NCI-H510A (cell line): ENCODE measurements around the gene SPACA6.

ENCODE experiments used
- DNase-seq: peaks from one replicate; lab custom pipeline; 2025; lab: John Stamatoyannopoulos, UW

SPACA6 gene

DNA sequence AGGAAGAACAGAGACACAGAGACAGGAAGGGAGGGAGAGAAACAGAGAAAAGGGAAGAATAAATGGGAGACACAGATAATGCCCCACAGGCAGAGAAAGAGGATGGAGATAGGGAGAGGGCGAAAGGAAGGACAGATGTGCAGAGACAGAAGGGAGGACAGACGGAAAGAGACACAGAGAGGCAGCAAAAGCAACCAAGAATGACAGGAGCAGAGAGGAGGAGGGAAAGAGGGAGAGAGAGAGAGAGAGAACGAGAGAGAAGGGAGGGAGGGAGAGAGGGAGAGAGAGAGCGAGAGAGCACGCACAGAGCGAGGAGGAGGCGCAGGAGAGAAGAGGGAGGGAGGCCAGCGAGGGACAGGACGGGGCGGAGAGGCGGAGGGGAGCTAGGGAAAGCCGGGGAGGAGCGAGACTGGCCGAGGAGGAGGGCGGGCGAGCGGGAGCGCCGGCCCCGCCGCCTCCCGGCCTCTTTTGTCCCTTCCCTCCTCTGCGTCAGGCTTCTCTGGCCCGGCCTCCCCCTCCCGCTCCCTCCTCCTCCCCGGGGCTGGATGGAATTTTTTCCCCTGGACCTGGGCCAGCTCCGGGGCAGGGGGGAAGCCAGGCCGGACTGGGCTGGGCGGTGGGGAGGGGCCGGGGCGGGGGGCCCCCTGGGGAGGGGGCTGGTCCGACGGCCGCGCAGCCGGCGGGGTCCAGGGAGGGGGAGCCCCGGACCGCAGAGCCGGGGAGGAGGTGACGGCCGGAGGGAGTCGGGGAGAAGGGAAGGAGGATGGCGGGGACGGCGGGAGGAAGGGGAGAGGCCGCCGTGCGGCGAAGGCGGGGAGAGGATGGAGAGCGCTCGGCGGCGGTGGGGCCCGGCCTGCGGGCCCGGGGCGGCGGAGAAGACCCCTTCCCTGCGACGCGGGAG lies 4.2 kb upstream of the SPACA6 start:
- peak; percentile 89 for DNase-seq

- DNase-seq = peak; percentile 4
Observed at GRCh38 chr19:51689751-51690453, 3.2 kb upstream of the SPACA6 start.

DNA sequence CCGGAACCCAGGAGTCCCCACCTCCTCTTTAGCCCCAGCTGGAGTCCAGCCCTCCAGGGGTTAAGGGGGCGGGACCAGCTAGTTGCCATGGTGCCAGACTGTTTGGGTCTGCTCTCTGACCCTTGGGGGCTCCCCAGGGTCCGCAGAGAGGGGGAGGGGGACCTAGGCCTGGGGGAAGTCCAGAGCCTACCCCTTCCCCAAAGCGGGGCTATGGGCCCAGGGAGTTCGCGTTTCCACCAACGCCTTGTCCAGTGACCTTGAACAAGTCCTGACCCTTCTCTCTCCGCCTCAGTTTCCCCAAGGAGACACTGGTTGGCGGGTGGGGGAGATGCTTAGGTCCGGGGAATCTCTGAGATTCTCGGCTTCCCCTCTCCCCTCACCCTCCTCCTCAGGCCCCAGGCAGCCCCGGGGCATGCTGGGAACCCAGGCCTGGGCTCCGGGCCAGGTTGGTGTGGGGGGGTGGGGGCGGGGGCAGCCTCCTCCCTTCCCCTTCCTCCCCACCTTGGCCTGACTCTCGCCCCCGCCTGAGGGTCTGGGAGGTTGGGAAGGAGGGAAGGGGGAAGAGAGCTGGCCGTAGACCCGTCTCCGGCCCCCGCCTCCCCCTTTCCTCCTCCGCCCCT lies 2.6 kb upstream of the SPACA6 start:
- DNase-seq = peak; percentile 35

- no peak for DNase-seq
Observed at GRCh38 chr19:51691074-51691583, 2.0 kb upstream of the SPACA6 start.

DNA sequence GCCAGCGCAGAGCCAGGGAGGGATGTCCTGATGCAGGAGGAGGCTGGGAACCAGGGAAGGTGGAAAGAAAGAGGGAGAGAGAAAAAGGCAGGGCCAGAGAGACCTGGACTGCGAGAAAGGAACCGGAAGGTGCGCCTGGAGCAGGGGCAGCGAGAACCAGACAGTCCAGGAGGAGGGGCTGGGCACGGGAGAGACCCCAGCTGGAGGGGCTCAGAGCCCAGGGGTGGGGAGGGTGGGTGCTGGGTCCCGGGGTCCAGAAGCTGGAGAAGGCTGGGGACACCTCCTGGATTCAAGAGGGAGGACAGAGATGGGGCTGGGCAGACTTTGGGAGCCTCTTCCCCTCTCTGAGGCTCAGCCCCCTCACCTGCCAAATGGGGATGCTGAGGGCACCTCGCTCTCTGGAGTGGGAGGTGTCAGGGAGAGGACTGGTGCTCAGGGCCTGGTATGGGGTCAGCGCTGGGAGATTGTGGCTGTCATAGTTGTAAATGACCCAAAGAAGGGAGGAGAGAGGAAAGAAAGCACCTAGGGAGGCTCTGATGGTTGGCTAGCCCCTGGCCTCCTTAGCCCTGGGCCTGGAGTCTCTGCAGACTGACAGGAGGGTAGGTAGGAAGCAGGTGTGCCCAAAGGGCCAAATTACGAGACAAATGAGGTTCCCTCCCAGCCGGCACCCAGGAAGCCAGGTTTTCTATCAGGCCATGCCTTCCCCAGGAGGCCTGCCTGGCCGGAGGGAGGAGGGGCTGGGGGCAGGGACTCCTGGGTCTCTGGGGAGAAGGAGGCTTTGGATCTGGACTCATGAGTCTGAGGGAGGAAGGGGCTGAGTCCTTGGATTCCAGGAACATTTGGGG lies 1.3 kb upstream of the SPACA6 start:
- no peak for DNase-seq

DNA sequence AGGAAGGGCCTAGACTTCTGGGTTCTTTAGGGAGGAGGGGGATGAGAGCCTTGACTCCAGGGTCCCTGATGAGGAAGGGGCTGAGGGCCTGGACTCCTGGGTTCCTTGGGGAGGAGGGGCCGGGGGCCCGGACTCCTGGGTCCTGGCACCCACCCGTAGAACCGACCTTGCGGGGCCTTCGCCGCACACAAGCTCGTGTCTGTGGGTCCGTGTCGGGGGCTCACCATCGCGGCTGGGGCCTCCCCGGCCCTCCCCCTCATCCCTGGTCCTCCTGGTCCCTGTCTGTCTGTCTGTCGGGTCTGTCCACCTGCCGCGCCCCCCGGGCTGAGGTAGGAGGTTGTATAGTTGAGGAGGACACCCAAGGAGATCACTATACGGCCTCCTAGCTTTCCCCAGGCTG lies 662 bp upstream of the SPACA6 start:
- no peak for DNase-seq

- no peak for DNase-seq
Observed at GRCh38 chr19:51693819-51694218, 689 bp downstream of the SPACA6 start.

DNA sequence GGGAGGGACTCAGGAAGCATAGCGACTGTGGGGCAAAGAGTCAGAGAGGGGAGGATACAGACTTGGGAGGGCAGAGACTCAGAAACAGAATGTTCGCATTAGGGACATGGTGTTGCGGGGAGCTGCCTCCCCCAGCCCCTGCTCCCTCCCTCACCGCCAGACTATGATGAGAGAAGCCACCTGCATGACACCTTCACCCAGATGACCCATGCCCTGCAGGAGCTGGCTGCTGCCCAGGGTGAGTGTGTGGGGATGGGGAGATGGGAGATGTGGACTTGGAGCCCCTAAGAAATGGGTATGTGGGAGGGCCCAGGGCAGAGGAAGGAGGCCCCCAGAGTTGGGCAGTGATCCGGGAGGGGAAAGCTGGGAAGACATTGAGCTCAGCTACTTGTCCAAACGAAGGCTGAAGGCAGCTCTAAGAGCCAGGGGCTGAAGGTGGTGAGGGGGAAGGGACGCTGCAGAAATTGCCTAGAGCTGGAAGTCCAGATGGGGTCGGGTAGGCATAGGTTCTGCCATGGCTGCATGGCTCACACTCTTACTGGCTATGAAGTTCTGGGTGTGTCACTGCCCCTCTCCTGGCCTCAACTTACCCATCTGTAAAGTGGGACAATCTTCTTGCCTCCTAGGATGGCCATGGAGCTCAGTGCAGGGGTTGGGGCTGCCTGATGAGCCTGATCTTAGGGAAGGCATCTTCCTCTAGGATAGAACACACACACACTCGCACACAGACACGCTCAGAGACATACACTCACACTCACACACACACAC lies 1.4 kb downstream of the SPACA6 start:
- no peak for DNase-seq

DNA sequence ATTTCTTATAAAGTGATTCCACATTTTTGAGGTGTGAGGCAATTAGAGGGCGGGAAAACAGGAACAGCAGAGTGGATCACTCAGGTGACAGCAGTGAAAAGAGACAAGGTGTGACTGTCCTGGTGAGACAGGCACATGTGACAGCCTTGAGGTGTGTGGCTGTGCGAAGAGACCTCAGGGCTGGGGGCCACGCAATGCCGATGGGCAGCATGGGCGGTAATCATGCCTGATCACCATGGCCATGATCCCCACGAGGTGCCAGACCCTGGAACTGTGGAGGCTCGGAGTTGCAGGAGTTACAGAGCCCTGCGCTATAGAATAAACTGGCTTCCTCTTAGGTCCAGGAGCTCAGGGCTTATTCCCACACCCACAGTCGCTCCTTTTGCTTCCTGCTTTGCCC lies 2.0 kb downstream of the SPACA6 start:
- DNase-seq = no peak

DNA sequence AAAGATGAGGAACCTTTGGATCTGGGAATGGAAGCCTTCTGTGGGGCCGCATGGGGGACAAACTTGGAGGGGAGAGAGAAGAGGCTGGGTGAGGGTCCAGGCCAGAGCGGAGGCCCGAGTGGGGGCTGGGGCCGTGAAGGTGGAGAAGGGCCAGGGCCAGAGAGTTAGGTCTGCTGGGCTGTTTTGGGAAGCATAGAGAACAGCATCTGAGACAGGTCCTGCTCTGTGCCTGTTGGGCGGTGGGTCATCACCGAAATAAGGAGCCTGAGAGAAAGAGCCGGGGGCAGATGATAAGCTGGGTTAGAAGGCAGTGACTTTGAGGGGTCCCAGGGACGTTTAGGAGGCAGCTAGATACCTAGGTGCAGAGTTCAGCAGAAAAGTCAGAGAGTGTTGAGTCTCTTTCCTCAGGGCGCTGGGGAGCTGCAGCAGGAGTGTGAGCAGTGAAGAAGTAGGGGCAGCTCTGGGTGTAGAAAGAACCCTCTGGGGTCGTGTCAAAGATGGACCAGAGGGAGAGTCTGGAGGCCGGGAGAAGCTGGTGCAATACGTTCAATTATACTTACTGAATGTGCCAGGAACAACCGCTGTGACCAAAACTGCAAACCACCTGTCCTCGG lies 2.7 kb downstream of the SPACA6 start:
- no peak for DNase-seq

- DNase-seq = no peak
Observed at GRCh38 chr19:51696606-51697005, 3.5 kb downstream of the SPACA6 start.

GRCh38 chr19:51697169-51697776 lies 4.1 kb downstream of the SPACA6 start:
- DNase-seq = no peak

GRCh38 chr19:51698296-51698695 lies 5.2 kb downstream of the SPACA6 start:
- no peak for DNase-seq

GRCh38 chr19:51699170-51699569 lies 6.0 kb downstream of the SPACA6 start:
- DNase-seq = no peak

DNA sequence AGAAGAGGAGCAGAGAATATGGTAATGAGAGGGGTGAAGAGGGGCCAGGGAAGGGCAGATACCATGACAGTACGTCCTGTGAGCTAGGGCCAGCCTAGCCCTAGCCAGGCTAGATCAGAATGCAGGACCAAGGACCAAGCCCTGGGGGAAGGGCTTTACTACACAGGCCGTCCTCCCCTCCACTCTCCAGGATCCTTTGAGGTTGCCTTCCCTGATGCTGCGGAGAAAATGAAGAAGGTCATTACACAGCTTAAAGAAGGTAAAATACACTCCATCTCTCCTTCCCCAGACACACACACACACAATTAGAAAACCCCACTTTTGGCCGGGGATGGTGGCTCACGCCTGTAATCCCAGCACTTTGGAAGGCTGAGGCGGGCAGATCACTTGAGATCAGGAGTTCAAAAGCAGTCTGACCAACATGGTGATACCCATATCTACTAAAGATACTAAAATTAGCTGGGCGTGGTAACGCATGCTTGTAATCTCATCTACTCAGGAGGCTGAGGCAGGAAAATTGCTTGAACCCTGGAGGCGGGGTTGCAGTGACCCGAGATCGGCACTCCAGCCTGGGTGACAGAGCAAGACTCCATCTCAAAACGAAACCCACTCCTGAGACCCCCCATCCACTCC lies 8.5 kb downstream of the SPACA6 start:
- no peak for DNase-seq

DNA sequence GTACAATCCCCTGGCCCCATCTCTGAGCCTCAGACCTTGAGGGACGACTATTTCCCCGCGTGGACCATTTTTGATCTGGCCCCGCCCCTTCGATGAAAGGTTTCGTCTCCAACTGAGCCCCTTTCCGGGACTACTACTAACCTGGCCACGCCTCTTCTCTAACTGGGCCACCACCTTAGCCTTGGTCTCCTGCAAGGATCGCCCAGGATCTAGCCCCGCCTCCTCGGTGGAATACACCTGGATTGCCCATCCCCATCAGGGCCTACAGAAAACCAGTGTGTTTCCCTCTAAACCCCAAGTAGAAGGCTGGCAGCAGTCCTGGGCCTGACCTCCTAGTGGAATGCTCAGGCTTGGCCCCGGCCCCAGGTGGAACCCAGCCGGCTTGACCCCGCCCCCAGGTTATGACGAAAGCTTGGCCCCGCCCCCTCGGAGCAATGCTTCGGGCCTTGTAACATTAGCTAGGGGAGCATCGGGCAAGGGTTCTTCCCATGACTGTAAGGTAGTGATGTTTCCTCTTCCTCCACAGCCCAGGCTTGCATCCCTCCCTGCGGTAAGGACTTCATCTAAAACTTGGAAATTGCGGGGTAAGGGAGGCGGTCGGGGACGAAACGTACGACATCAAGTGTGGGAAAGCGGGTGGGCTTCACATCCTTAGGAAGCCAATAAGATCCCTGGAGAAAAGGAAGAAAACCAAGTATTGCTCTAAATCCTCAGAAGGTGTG lies 9.1 kb downstream of the SPACA6 start:
- DNase-seq = no peak

DNA sequence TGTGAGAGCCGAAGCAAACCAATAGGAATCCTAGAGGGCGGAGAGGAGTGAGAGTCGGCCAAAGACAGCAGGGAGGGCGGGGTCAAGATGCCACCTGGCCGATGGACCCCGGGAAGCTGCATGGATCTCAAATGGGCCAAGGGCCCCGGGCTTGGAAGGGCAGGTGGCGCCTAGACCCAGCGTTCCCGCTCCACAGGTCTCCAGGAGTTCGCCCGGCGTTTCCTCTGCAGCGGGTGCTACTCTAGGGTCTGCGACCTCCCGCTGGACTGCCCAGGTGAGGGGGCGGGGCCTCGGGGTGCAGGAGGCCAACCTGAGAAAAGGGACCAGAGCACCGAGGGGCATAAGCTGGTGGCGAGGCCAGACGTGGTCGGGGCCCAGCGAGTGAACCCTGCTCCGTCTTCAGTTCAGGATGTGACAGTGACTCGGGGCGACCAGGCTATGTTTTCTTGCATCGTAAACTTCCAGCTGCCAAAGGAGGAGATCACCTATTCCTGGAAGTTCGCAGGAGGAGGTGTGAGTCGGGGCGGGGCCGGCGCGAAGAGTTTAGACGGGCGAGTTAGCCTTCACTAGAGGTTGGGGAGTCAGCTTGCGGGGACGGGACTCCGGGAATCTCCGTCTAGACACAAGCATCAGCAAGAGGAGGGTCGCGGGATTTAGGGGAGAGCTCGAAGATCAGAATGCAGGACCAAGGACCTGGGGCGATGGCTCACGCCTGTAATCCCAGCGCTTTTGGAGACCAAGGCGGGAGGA lies 9.9 kb downstream of the SPACA6 start:
- no peak for DNase-seq
